SK-N-SH (cell line): ENCODE data around the gene TMEM212. TPM values are rescaled to one million over a fixed set of nuclear protein-coding genes. Genes with fewer than 3 reads are reported as not detected.

ENCODE experiments used
- CTCF ChIA-PET: fragments of 300-600, 350-600 bp; formaldehyde crosslinking; extraction: SDS; loops from one replicate; lab custom pipeline; 2021; lab: Yijun Ruan, JAX
- POLR2A ChIA-PET: fragments of 350-600 bp; sonication (Branson Sonifier 250); formaldehyde crosslinking; extraction: SDS; loops from one replicate; lab custom pipeline; 2020; ENCODE audit warnings: antibody characterized with exemption, inconsistent platforms; lab: Yijun Ruan, JAX
- DNase-seq: peaks from one replicate; pipeline ENCODE4 v3.0.0; 2012
- H2AFZ ChIP-seq: fragments of 200-600 bp; sonication (generic); 2 replicates; pipeline ENCODE4 v1.8.1; 2016; ENCODE audit warnings: antibody characterized with exemption, mild to moderate bottlenecking, low read depth
- H3F3A ChIP-seq: fragments of 200-600 bp; sonication (generic); replicated peaks from 2 replicates; pipeline ENCODE3; 2016; ENCODE audit warnings: antibody characterized with exemption, mild to moderate bottlenecking; ENCODE audit not compliant: insufficient read depth
- H3K27ac ChIP-seq, 2 experiments: fragments of 200-500 bp in 1 of 2; fragments of 200-600 bp in 1 of 2; sonication (Bioruptor generic) in 1 of 2; sonication (generic), shearing (Covaris generic) in 1 of 2; 2 replicates each; pipeline versions ENCODE4 v1.5.1 to v1.6.1; 2014 to 2016; ENCODE audit warnings: low read depth in 2 of 2, inconsistent platforms in 1 of 2, low read length in 1 of 2, mild to moderate bottlenecking in 1 of 2, mixed read lengths in 1 of 2
- H3K27me3 ChIP-seq: fragments of 200-600 bp; sonication (generic), shearing (Covaris generic); 2 replicates; pipeline ENCODE4 v1.6.1; 2016; ENCODE audit warnings: mixed run types; ENCODE audit not compliant: insufficient read depth
- H3K36me3 ChIP-seq, 2 experiments: fragments of 200-500 bp in 1 of 2; fragments of 200-600 bp in 1 of 2; sonication (Bioruptor generic) in 1 of 2; sonication (generic) in 1 of 2; replicated peaks in 1 of 2; 2 replicates each; pipeline versions ENCODE3 to v1.5.1; 2014 to 2016; ENCODE audit warnings: low read length in 1 of 2, mild to moderate bottlenecking in 1 of 2; ENCODE audit not compliant: insufficient read depth in 2 of 2, control insufficient read depth in 1 of 2
- H3K4me1 ChIP-seq, 2 experiments: fragments of 200-500 bp in 1 of 2; fragments of 200-600 bp in 1 of 2; sonication (Bioruptor generic) in 1 of 2; sonication (generic), shearing (Covaris generic) in 1 of 2; 2 replicates each; pipeline versions ENCODE4 v1.5.1 to v1.6.1; 2014 to 2016; ENCODE audit warnings: low read depth in 1 of 2, low read length in 1 of 2, mixed run types in 1 of 2; ENCODE audit not compliant: insufficient read depth in 2 of 2, control insufficient read depth in 1 of 2
- H3K4me2 ChIP-seq: fragments of 200-600 bp; sonication (generic), shearing (Covaris generic); 2 replicates; pipeline ENCODE4 v1.6.1; 2017; ENCODE audit warnings: mixed run types
- H3K4me3 ChIP-seq, 2 experiments: fragments of 200-500 bp in 1 of 2; fragments of 200-600 bp in 1 of 2; sonication (Bioruptor generic) in 1 of 2; sonication (generic), shearing (Covaris generic) in 1 of 2; 2 replicates each; pipeline versions ENCODE4 v1.5.1 to v1.8.1; 2014 to 2016; ENCODE audit warnings: low read depth in 2 of 2, inconsistent platforms in 1 of 2, low read length in 1 of 2, mild to moderate bottlenecking in 1 of 2, mixed read lengths in 1 of 2, moderate library complexity in 1 of 2
- H3K79me2 ChIP-seq: fragments of 200-600 bp; sonication (generic); 2 replicates; pipeline ENCODE4 v1.8.1; 2017; ENCODE audit warnings: mild to moderate bottlenecking; ENCODE audit not compliant: insufficient read depth
- H3K9ac ChIP-seq: fragments of 200-600 bp; sonication (generic); 2 replicates; pipeline ENCODE4 v1.6.1; 2017; ENCODE audit warnings: mixed run types
- H3K9me2 ChIP-seq: fragments of 200-600 bp; sonication (generic); 2 replicates; pipeline ENCODE4 v1.6.1; 2017; ENCODE audit warnings: mixed run types
- H3K9me3 ChIP-seq: fragments of 200-600 bp; sonication (generic); 2 replicates; pipeline ENCODE4 v1.6.1; 2017; ENCODE audit warnings: mixed run types, mild to moderate bottlenecking, moderate library complexity
- H4K20me1 ChIP-seq: fragments of 200-600 bp; sonication (generic); 2 replicates; pipeline ENCODE4 v1.6.1; 2017; ENCODE audit warnings: mild to moderate bottlenecking, mixed run types; ENCODE audit not compliant: insufficient read depth
- EP300 ChIP-seq, 2 experiments: IDR thresholded peaks; 2 replicates each; pipeline versions ENCODE4 v1.4.0 to v1.6.1; 2012; ENCODE audit warnings: borderline replicate concordance in 1 of 2, low read depth in 1 of 2, low read length in 1 of 2
- EZH2phosphoT487 ChIP-seq: fragments of 200-600 bp; sonication (generic); IDR thresholded peaks from 2 replicates; pipeline ENCODE4 v1.6.1; 2017; ENCODE audit warnings: low read depth, mixed run types, mild to moderate bottlenecking, antibody characterized with exemption, moderate library complexity, borderline replicate concordance
- FOSL2 ChIP-seq: IDR thresholded peaks from 2 replicates; pipeline ENCODE4 v1.4.0; 2012; ENCODE audit warnings: low read depth, mild to moderate bottlenecking, moderate library complexity, borderline replicate concordance
- GABPA ChIP-seq: IDR thresholded peaks from 2 replicates; pipeline ENCODE4 v1.4.0; 2012; ENCODE audit warnings: low read depth, mild to moderate bottlenecking
- GATA2 ChIP-seq: sonication (generic); formaldehyde crosslinking; IDR thresholded peaks from 2 replicates; pipeline ENCODE4 v1.5.0; 2020; ENCODE audit warnings: mild to moderate bottlenecking, missing genetic modification reagents
- JUND ChIP-seq: IDR thresholded peaks from 2 replicates; pipeline ENCODE4 v1.4.0; 2012
- MXI1 ChIP-seq: IDR thresholded peaks from 2 replicates; pipeline ENCODE4 v1.6.1; 2012; ENCODE audit warnings: mild to moderate bottlenecking, low read depth, low read length, improper control_type of control experiment
- NFIC ChIP-seq: IDR thresholded peaks from 2 replicates; pipeline ENCODE4 v1.4.0; 2012; ENCODE audit warnings: borderline replicate concordance
- NRF1 ChIP-seq: IDR thresholded peaks from 2 replicates; pipeline ENCODE4 v1.6.1; 2012; ENCODE audit warnings: low read depth, mild to moderate bottlenecking, low read length
- POLR2AphosphoS5 ChIP-seq: IDR thresholded peaks from 2 replicates; pipeline ENCODE4 v1.6.1; 2012; ENCODE audit warnings: low read depth, low read length
- RAD21 ChIP-seq: IDR thresholded peaks from 2 replicates; pipeline ENCODE4 v1.6.1; 2012; ENCODE audit warnings: mild to moderate bottlenecking, low read length
- RCOR1 ChIP-seq: fragments of 150-350 bp; IDR thresholded peaks from 2 replicates; pipeline ENCODE4 v1.6.1; 2017; ENCODE audit warnings: antibody characterized with exemption, low read length
- REST ChIP-seq: IDR thresholded peaks from 2 replicates; pipeline ENCODE4 v1.6.1; 2012; ENCODE audit warnings: mild to moderate bottlenecking, low read depth, low read length, moderate library complexity
- SMC3 ChIP-seq: IDR thresholded peaks from 2 replicates; pipeline ENCODE4 v1.6.1; 2012; ENCODE audit warnings: low read depth, low read length, improper control_type of control experiment
- TAF1 ChIP-seq: IDR thresholded peaks from 2 replicates; pipeline ENCODE4 v1.6.1; 2012; ENCODE audit warnings: low read depth, mild to moderate bottlenecking, low read length, moderate library complexity, borderline replicate concordance
- YY1 ChIP-seq: IDR thresholded peaks from 2 replicates; pipeline ENCODE4 v1.4.0; 2012; ENCODE audit warnings: low read depth, mild to moderate bottlenecking
- WGBS: methylation state at CpG from one replicate; pipeline ENCODE4 v1.1.6; 2017; ENCODE audit warnings: low lambda C conversion rate; 5-methylcytosine and 5-hydroxymethylcytosine counted together
- polyA plus RNA-seq, 3 experiments: library from polyadenylated mRNA; depleted of rRNA; stranded (reverse); fragments of >200 nt; gene quantifications; 2 replicates each; pipeline ENCODE4 v1.2.3, GENCODE V29; 2012
- TF ChIP-seq, protein P1 (sequence below): fragments of 150-350 bp; IDR thresholded peaks from 2 replicates; pipeline ENCODE4 v1.6.1; 2016; ENCODE audit warnings: mild to moderate bottlenecking, low read depth, low read length

Gene TMEM212
- polyA plus RNA-seq, 1 of the 3 experiments (the other 2 are of a cell fraction), result not detected

GRCh38 chr3:171880101-171880870, 37.1 kb downstream of the TMEM212 start:
- no peak overlapping the region for H2AFZ ChIP-seq
- WGBS, result 81% methylated on average over 4 of the region's 4 CpGs
- H3K36me3 ChIP-seq, result no peaks in the 10 kb centered on the region
- peaks cover 0 to 21% of the 10 kb centered on the region in 2 experiments for H3K4me1 ChIP-seq
- DNase-seq, result no peak
- no peak overlapping the region for H3K4me2 ChIP-seq
- H3F3A ChIP-seq, result peaks cover 17% of the 10 kb centered on the region
- ChIA-PET CTCF (no interaction called here), POLR2A (no interaction called here)
- no peaks in the 10 kb centered on the region for H3K79me2 ChIP-seq
- H3K9me2 ChIP-seq, result no peaks in the 10 kb centered on the region
- no peaks in the 10 kb centered on the region for H3K9me3 ChIP-seq
- TF ChIP-seq SMC3, result no peak
- TF ChIP-seq POLR2AphosphoS5, result no peak
- H3K27ac ChIP-seq, result no peak overlapping the region
- H3K9ac ChIP-seq, result no peak overlapping the region
- H4K20me1 ChIP-seq, result no peaks in the 10 kb centered on the region
- H3K27me3 ChIP-seq, result no peaks in the 10 kb centered on the region
- H3K4me3 ChIP-seq, result no peak overlapping the region

- Histone ChIP-seq H3K9ac (no peak overlapping the region), H3K27ac (no peak overlapping the region), H3K9me3 (no peaks in the 10 kb centered on the region), H3K4me3 (no peak overlapping the region), H4K20me1 (no peaks in the 10 kb centered on the region), H3K4me1 (peaks cover 0 to 11% of the 10 kb centered on the region in 2 experiments; a peak in 2 of 4 replicates), H3K36me3 (no peaks in the 10 kb centered on the region), H3K79me2 (no peaks in the 10 kb centered on the region), H3F3A (peaks cover 8% of the 10 kb centered on the region), H3K9me2 (no peaks in the 10 kb centered on the region), H2AFZ (no peak overlapping the region), H3K27me3 (no peaks in the 10 kb centered on the region), H3K4me2 (no peak overlapping the region)
- DNase-seq, result no peak
- 91% methylated on average over 3 of the region's 3 CpGs for WGBS
- CTCF ChIA-PET, result no interaction called here
- POLR2A ChIA-PET, result no interaction called here
- no peak for TF ChIP-seq EP300 (IDR thresholded peaks at IDR 0.05; ENCODE audit: borderline replicate concordance in 1 of 2, low read depth in 1 of 2, low read length in 1 of 2)
- no peak for TF ChIP-seq NRF1
- TF ChIP-seq NFIC, result no peak
- TF ChIP-seq MXI1, result no peak
- TF ChIP-seq TAF1, result no peak
- no peak for TF ChIP-seq JUND
- TF ChIP-seq FOSL2, result no peak
- no peak for TF ChIP-seq GABPA
- TF ChIP-seq GATA2, result no peak
- TF ChIP-seq, protein P1, sequence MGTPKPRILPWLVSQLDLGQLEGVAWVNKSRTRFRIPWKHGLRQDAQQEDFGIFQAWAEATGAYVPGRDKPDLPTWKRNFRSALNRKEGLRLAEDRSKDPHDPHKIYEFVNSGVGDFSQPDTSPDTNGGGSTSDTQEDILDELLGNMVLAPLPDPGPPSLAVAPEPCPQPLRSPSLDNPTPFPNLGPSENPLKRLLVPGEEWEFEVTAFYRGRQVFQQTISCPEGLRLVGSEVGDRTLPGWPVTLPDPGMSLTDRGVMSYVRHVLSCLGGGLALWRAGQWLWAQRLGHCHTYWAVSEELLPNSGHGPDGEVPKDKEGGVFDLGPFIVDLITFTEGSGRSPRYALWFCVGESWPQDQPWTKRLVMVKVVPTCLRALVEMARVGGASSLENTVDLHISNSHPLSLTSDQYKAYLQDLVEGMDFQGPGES, result no peak
- no peak for TF ChIP-seq SMC3
- no peak for TF ChIP-seq RCOR1
- no peak for TF ChIP-seq RAD21
- TF ChIP-seq POLR2AphosphoS5, result no peak
- no peak for TF ChIP-seq YY1
- TF ChIP-seq REST, result no peak
- TF ChIP-seq EZH2phosphoT487, result no peak
Observed at GRCh38 chr3:171881251-171881650, 38.1 kb downstream of the TMEM212 start.
